NB4 (cell line): Measurements from ENCODE around the gene NUP210.
A peak's percentile ranks its signal among the peaks of the same experiment; 100 is the strongest.

Source experiments
- DNase-seq: peaks from one replicate; pipeline ENCODE4 v3.0.0; 2010; ENCODE audit warnings: low read depth
- H3K4me3 ChIP-seq: one replicate; pipeline ENCODE4 v1.5.1; 2011; ENCODE audit warnings: mild to moderate bottlenecking, low read depth, low read length, moderate library complexity
- CTCF ChIP-seq: IDR thresholded peaks from one replicate; pipeline ENCODE4 v1.5.1; 2012; ENCODE audit warnings: low read depth, low read length
- MAX ChIP-seq: IDR thresholded peaks from 2 replicates; pipeline ENCODE4 v1.6.1; 2011; ENCODE audit warnings: low read depth, low read length
- MYC ChIP-seq: IDR thresholded peaks from 2 replicates; pipeline ENCODE4 v1.6.1; 2011; ENCODE audit warnings: low read depth, low read length
- POLR2A ChIP-seq: IDR thresholded peaks from 2 replicates; pipeline ENCODE4 v1.6.1; 2011; ENCODE audit warnings: mild to moderate bottlenecking; ENCODE audit not compliant: insufficient read length; ENCODE audit errors: extremely low read depth

Gene NUP210

GRCh38 chr3:13415997-13416793 is 3.9 kb downstream of the NUP210 start:
- no peak for TF ChIP-seq MYC
- peak; percentile 40 for TF ChIP-seq CTCF
- peak; percentile 38 for DNase-seq
- H3K4me3 ChIP-seq = peak overlapping the region; percentile 17

- DNase-seq = peak; percentile 53
- TF ChIP-seq CTCF = no peak
- TF ChIP-seq MAX = no peak
- no peak for TF ChIP-seq MYC
- no peak for TF ChIP-seq POLR2A
- peak overlapping the region; percentile 45 for H3K4me3 ChIP-seq
Observed at GRCh38 chr3:13415236-13415986, 4.7 kb downstream of the NUP210 start.

GRCh38 chr3:13414040-13414729 is 5.9 kb downstream of the NUP210 start:
- peak overlapping the region; percentile 45 for H3K4me3 ChIP-seq
- DNase-seq = peak; percentile 97
- peak; percentile 66 for TF ChIP-seq MYC
- no peak for TF ChIP-seq CTCF
- TF ChIP-seq MAX = peak; percentile 53

- no peak for DNase-seq
- TF ChIP-seq CTCF (no peak), MAX (no peak), POLR2A (no peak), MYC (no peak)
Observed at GRCh38 chr3:13411186-13411860, 8.8 kb downstream of the NUP210 start.

GRCh38 chr3:13408890-13409289 is 11.2 kb downstream of the NUP210 start:
- TF ChIP-seq CTCF (no peak), MYC (no peak), POLR2A (no peak), MAX (no peak)
- no peak for DNase-seq
- H3K4me3 ChIP-seq = no peak overlapping the region

More at GRCh38 chr3:13411186-13411860, 8.8 kb downstream of the NUP210 start:
- no peak overlapping the region for H3K4me3 ChIP-seq
